GM08714 (cell line): Measurements from ENCODE around the gene LAS1L.
"Not testable (repeated sequence)": the region's sequence is repeated elsewhere in the genome, so short reads cannot be mapped to it uniquely, and the experiment has no call there.

Experiments used
- H3K4me3 ChIP-seq: fragments of 200-500 bp; sonication (Bioruptor generic); 2 replicates; pipeline ENCODE4 v1.5.1; 2014; ENCODE audit warnings: mild to moderate bottlenecking, low read length, inconsistent platforms
- ZNF274 ChIP-seq: IDR thresholded peaks from 2 replicates; pipeline ENCODE4 v1.6.1; 2012; ENCODE audit warnings: mild to moderate bottlenecking, low read depth, low read length

The LAS1L gene

DNA sequence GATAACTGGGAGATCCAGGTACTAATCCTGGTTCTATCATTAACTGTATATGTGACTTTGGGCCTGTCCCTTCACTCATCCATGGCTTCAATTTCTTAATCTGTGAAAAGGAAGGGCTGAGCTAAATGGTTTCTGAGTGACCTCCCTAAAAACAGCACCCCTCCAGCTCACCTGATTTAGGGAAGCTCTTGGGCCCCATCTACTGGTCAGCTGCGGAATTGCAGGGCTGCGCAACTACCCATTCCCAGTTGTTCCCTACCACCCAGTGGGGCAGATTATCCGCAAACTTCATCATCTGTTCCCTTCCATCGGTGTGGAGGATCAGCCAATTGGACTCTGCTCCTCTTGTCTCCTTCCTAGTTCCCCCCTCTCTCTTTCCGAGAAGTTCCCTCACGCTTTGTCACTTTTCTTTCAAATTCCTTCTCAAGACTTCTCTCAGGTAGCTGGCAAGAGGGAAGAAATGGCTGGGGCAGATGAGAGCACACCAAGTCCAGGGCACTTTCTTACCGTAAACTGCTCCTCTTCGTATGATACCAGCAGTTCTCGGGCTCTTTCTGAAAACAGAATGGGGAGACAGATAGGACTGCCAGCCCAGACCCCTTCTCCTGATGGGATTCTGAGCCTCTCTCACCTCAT is 5.8 kb downstream of the LAS1L start:
- no peak for TF ChIP-seq ZNF274
- H3K4me3 ChIP-seq, result no peak overlapping the region

DNA sequence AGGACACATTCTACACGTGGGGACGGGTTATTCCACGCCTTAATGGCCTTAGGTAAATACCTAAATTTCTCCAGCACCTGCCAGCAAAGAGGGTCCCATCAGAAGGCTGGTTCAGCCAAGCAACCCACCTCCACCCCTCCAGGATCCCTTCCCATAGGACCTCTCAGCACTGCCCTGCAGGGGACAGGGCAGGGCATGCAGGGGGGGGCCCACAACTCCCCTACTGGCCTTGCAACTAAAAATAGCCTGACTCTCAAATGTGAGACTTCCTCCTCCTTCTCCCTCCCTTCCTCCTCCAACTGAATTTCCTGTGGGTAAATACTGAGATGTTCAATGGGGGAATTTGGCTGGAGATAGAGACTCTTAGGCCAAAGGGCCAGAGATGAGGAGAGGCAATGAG is 6.3 kb downstream of the LAS1L start:
- no peak for TF ChIP-seq ZNF274

DNA sequence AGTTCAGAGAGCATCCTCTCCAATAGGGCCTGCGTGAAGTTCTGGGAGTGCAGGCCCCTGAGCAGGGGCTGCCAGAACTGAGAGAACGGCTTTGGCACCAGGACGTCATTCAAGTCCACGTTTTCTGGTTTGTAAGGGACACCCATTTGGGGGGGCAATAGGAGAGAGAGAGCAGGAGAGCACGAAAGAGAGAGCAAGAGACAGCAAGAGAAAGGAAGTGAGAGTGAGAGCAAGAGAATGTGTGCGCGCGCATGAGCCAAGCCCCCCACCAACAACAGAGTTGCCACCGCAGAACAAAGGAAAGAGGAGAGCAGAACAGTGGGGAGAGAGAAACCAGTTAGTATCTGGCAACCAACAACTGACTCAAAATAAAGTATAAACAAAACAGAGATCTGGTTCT is 10.4 kb downstream of the LAS1L start:
- no peak for TF ChIP-seq ZNF274
- no peak overlapping the region for H3K4me3 ChIP-seq

More for the DNA sequence above, 6.3 kb downstream of the LAS1L start:
- H3K4me3 ChIP-seq, result no peak overlapping the region

DNA sequence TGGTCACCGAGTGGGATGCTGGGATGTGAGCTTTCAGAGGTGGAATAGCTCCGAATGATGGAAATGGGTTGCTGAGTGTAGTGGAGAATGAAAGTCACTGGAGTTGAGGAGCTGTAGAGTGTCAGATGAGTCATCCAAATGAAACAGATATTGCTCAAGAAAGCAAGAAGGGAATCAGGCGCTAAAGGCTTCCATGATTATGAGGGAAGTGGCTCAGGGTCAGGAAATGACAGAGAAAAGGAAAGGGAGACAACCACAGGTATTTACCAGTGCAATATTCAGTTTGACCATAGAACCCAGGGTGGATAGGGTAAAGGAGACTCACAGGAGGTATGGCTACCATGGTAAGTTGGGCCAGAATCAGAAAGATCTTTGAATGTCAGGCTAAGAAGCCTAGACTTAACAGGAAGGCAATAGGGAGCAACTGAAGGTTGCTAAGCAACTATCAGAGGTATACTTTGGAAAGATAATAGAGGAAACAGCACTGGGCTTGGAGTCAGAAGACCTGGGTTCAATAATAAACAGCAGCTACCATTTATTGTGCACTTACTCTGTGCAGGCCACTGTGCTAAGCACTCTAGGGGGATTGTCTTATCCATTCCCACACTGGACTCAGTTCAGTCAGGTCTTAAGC is 11.7 kb downstream of the LAS1L start:
- TF ChIP-seq ZNF274, result no peak
- no peak overlapping the region for H3K4me3 ChIP-seq

DNA sequence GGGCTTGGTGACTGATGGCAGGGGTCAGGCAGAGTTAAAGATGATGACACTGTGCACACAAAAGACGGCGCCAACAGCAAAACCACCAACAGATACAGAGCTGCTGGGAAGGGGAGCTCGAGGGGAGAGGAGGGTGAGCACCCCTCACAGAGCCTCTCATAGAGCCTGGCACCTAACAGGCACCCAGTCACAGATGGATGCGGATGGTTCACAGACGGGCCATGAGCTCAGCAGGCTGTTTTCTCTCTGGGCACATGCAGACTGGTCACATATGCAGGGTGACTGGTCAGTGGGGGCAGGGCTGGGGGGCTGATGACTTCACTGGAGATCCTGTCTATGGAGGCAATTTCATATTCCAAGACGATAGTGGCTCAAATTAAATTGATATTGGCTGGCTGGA is 15.1 kb downstream of the LAS1L start:
- H3K4me3 ChIP-seq, result not testable (repeated sequence)

DNA sequence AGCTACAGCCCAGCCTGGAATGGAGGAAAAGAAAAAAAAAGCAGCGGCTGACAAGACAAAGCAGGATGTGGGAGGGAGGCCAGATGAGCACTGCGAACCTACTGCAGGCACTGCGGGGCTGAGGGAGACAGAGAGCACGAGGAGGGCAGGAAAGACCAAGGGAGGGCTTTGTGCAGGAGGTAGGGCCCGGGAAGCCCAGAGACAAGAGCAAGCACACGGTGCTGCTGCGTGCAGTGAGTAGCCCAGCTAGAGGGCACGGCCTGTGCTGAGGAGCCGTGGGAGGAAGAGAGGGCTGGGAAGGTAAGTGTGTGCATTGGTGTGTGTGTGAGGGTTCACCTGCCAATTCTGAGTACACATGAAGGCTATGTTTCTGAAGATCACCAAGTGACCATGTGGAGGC is 15.6 kb downstream of the LAS1L start:
- H3K4me3 ChIP-seq, result not testable (repeated sequence)

DNA sequence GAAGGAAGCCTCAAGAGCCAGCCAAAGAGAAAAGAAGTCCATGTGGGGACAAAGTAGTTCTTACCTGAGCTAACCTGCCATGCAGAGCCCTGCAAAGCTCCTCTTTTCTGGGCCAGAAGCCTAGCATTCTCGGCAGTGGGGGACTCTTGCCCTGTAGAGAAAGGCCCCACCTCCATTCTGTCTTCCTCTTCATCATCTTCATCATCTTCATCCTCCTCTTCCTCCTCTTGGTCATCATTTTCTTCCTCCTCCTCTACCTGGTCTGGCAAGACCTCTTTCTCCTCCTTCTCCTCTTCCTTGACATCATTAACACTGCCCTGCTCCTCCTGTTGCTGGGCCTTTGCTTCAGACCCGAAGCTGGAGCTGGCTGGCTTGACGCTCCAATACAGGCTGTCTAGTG is 16.7 kb downstream of the LAS1L start:
- no peak overlapping the region for H3K4me3 ChIP-seq
- TF ChIP-seq ZNF274, result no peak

DNA sequence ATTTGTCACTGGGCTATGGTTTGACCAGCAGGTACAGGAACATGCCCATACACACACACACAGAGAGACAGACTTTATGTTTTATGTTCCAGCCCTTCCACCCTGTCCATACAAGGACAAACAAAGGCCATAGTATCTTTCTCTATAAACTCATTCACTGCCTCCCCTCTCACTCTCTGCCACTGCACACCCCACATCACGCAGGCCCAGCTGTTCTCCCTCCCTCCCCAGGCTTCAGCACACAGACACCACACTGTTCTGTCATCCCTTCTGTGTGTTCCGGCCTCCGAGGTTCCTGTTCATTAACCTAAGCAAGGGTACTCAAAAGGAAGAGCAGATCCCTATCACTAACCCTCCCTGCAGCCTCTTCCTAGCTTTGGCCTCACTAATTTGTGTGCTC is 17.8 kb downstream of the LAS1L start:
- H3K4me3 ChIP-seq, result no peak overlapping the region
- no peak for TF ChIP-seq ZNF274

DNA sequence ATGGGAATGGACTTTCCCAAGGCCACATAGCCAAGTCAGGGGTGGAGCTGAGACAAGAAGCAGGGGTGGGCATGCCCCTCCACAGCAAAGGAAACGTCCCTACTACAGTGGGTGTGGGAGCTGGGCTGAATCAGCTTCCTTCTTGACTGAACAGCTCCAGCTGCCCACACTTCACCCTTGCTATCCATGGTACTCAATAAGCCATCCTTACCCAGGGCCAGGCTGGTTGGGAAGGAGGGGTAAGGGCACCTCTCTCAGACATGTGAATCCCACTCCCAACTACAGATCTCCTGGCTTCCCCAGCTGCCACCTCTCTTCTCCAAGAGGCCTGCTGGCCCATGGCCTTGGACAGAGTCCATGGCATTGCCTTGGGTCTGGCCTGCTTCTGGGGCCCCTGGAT is 21.0 kb downstream of the LAS1L start:
- no peak overlapping the region for H3K4me3 ChIP-seq
- TF ChIP-seq ZNF274, result no peak

DNA sequence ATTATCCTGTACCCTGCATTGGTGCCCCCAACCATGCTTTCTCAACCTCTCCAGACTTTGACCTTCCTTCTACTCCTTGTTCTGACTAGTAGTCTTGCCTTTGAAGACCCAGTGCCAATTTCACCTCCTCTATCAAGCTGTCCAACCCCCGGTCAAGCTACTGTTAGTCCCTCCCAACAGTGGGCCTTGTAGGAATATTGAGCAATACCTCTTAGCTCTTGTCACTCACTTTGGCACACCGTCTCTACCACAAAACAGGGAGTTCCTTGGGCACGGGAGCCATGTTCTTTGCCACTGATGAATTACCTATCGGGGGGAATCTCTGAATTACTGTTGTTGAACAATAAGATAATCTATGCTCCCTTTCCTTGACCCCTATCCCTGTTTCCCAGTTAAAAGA is 25.2 kb downstream of the LAS1L start:
- no peak for TF ChIP-seq ZNF274
- no peak overlapping the region for H3K4me3 ChIP-seq

DNA sequence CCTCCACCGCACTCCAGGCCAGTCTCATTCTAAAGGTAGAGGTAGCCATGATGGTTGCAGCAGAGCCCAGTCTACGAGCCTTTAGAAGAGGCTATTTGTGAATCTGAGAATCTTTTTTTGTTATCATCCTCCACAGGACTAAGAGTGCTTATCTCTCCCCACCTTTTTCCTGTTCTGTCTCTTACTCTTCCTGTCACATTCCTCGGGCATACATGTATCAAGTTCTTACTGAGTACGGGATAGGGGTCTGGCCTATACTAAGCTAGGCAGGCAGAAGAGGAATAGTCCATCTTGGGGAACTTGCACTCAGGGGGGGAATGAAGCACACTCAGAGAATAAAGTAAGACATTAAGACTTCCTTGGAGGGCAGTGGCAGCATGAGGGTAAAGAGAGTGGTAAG is 25.7 kb downstream of the LAS1L start:
- no peak overlapping the region for H3K4me3 ChIP-seq
- no peak for TF ChIP-seq ZNF274

DNA sequence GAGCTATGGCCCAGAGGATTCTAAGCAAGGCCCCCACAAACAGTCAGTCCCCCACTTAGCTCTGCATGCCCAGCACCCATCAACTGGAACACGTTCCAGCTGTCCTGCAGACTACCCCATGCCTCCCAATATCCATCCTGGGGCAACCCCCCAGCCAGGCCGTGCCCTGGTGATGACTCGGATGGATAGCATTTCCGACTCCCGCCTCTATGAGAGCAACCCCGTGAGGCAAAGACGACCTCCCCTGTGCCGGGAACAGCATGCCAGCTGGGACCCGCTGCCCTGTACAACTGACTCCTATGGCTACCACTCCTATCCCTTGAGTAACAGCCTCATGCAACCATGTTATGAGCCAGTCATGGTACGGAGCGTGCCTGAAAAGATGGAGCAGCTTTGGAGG is 32.0 kb downstream of the LAS1L start:
- no peak overlapping the region for H3K4me3 ChIP-seq
- no peak for TF ChIP-seq ZNF274

DNA sequence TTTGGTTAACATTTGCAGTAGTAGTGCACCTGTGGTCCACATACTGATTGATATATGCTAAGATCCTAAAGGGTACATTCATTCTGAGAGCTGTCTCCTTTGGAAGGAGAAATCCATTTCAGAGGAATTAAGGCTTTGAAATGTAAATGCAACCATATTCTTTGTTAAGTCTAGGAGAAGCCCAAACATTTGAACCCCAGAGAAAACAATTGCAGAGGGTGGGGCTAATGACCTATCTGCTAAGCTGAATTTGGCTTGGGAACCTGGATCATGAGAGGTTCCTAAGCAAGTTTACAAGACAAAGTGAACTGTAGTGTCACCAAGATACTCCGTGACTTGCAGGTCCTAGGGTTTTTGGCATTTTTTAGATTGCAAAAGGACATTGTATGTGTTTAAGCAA is 41.2 kb downstream of the LAS1L start:
- H3K4me3 ChIP-seq, result no peak overlapping the region
- TF ChIP-seq ZNF274, result no peak

DNA sequence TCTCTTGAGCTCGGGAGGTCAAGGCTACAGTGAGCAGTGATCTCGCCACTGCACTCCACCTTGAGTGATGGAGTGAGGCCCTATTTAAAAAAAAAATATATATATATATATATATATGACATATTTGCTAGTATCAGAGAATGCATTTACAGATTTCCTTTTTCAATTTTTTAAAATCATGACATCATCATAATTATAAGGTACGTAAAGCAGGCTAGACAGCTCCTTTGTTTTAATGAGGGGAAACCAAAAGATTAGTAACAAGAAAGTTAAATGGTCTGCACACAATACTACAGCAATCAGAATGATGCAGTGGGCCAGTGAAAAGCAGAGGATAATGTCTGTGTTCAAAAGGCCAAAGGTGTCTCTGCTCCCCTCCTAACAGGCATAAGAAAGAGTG is 43.0 kb downstream of the LAS1L start:
- H3K4me3 ChIP-seq, result no peak overlapping the region
- TF ChIP-seq ZNF274, result no peak

DNA sequence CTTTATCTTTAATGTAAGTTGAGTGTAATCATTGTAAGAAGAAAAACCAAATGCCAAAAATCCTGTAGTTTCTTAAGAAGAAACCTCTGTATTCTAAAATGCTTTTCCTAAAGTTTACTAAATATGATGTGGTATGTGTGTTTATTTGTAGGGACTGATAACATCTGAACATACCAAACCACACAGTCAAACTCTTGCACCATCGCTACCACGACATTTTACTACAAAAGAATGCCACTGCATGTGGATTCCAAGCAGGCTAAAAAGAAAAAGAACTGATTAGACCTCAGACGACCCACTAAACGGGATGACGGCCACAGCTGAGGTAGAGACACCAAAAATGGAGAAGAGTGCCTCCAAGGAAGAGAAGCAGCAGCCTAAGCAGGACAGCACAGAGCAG is 46.1 kb downstream of the LAS1L start:
- TF ChIP-seq ZNF274, result no peak
- H3K4me3 ChIP-seq, result no peak overlapping the region

DNA sequence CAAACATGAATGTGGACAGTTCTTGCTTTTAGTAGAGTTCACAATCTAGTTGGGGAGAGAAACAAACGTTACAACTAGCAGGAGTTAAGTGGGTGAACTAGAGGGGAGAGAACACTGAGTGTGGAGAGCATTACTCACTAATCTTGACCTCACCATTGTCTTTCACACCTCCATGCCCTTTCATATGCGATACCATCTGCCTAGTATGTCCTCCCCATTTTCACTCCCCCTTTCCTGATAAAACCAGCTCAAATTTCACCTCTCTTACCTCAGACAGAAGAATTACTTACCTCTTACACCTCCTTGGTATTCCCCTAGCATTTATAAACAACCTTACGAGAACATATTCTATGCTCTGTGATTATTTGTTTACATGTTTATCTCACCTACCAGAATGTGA is 53.6 kb downstream of the LAS1L start:
- TF ChIP-seq ZNF274, result no peak
- H3K4me3 ChIP-seq, result no peak overlapping the region

DNA sequence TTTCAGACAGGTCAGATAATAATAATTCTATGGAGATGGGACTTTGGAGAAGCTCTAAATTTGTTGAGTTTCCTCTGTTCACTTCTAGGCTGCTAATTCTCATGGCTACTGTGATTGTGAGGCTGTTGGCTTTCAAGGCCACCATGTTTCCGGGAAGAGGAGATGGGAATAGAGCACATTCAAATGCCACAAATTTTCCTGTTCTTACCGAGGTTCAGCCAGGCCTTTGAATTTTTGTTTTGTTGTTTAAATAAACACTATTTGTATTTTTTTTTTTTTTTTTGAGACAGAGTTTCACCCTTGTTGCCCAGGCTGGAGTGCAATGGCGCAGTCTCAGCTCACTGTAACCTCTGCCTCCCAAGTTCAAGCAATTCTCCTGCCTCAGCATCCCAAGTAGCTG is 55.5 kb downstream of the LAS1L start:
- not testable (repeated sequence) for H3K4me3 ChIP-seq
